Ovary (tissue), 3 donors: Measurements from ENCODE around the gene SOX6.

Source experiments
- EP300 ChIP-seq: sonication (generic); formaldehyde crosslinking; IDR thresholded peaks from one replicate; pipeline ENCODE4 v1.6.1; 2017; ENCODE audit warnings: antibody characterized with exemption
- POLR2A ChIP-seq: fragments of 450-650 bp; IDR thresholded peaks from one replicate; pipeline ENCODE4 v1.6.1; 2017; ENCODE audit warnings: antibody characterized with exemption, mild to moderate bottlenecking, moderate library complexity
- TF ChIP-seq, protein P1 (sequence below), 3 donors: fragments of 450-650 bp in 2 of 3; fragments of 200-600 bp in 1 of 3; IDR thresholded peaks; one replicate each; pipeline versions ENCODE4 v1.5.1 to v1.8.0; 2016 to 2022; ENCODE audit warnings: antibody characterized with exemption in 3 of 3, mild to moderate bottlenecking in 1 of 3
- donor health status: DM: no; HTN: no; CAD: no.

- TF ChIP-seq, protein P1, sequence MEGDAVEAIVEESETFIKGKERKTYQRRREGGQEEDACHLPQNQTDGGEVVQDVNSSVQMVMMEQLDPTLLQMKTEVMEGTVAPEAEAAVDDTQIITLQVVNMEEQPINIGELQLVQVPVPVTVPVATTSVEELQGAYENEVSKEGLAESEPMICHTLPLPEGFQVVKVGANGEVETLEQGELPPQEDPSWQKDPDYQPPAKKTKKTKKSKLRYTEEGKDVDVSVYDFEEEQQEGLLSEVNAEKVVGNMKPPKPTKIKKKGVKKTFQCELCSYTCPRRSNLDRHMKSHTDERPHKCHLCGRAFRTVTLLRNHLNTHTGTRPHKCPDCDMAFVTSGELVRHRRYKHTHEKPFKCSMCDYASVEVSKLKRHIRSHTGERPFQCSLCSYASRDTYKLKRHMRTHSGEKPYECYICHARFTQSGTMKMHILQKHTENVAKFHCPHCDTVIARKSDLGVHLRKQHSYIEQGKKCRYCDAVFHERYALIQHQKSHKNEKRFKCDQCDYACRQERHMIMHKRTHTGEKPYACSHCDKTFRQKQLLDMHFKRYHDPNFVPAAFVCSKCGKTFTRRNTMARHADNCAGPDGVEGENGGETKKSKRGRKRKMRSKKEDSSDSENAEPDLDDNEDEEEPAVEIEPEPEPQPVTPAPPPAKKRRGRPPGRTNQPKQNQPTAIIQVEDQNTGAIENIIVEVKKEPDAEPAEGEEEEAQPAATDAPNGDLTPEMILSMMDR (IDR thresholded peaks at IDR 0.05): no peak
- TF ChIP-seq EP300: no peak
- TF ChIP-seq POLR2A: no peak
Observed at GRCh38 chr11:16364254-16364653, 7.9 kb upstream of the SOX6 start.
